Lower lobe of right lung (tissue), 2 donors: ENCODE data around the gene TSEN54. TPM values are rescaled to one million over a fixed set of nuclear protein-coding genes. Genes with fewer than 3 reads are reported as not detected.

Experiments used
- ATAC-seq, 2 donors: fragments of 200-7000 bp; cut with Tn5 transposase; one replicate each; pipeline ENCODE4 v1.9.1; 2020 to 2022; ENCODE audit warnings: mild to moderate bottlenecking in 2 of 2, moderate library complexity in 2 of 2
- DNase-seq: peaks from one replicate; pipeline ENCODE4 v3.0.0-alpha.2; 2020
- H3K27ac ChIP-seq: fragments of 200-600 bp; one replicate; pipeline ENCODE4 v1.8.0; 2022
- H3K27me3 ChIP-seq: fragments of 200-600 bp; one replicate; pipeline ENCODE4 v1.8.0; 2022; ENCODE audit warnings: low read depth
- H3K36me3 ChIP-seq: fragments of 200-600 bp; one replicate; pipeline ENCODE4 v1.8.0; 2022; ENCODE audit warnings: mild to moderate bottlenecking
- H3K4me1 ChIP-seq: fragments of 200-600 bp; one replicate; pipeline ENCODE4 v1.8.0; 2022
- H3K4me3 ChIP-seq: fragments of 200-600 bp; one replicate; pipeline ENCODE4 v1.8.0; 2022; ENCODE audit warnings: mild to moderate bottlenecking
- H3K9me3 ChIP-seq: fragments of 200-600 bp; one replicate; pipeline ENCODE4 v1.8.0; 2022
- CTCF ChIP-seq: fragments of 200-600 bp; IDR thresholded peaks from one replicate; pipeline ENCODE4 v1.8.0; 2022; ENCODE audit warnings: antibody characterized with exemption, mild to moderate bottlenecking
- intact Hi-C: fragments of 100-400 bp; cut with DNase I; formaldehyde crosslinking; loops from one replicate; pipeline ENCODE4 v1.11.0; 2022
- total RNA-seq: library from RNA; stranded (reverse); fragmentation: NEBNext Ultra II Directional; extraction: Animal tissue kit (Norgen Biotek cat#: 25700); gene quantifications from one replicate; pipeline ENCODE4 v1.2.1, GENCODE V29; 2021
- donor health status: DM: no; HTN: yes; CAD: no; lungs with severe emphysema.

TSEN54 gene
- total RNA-seq, 1 donor from 2014 or later = 20.4 TPM

- ATAC-seq (no peak), DNase-seq (no peak)
- Histone ChIP-seq H3K27me3 (no peaks in the 10 kb centered on the region), H3K4me1 (peaks cover 38% of the 10 kb centered on the region), H3K9me3 (no peaks in the 10 kb centered on the region), H3K4me3 (no peak overlapping the region), H3K36me3 (peaks cover 32% of the 10 kb centered on the region), H3K27ac (no peak overlapping the region)
- TF ChIP-seq CTCF = no peak
- intact Hi-C loops = no loop called here
These were observed 43.1 kb upstream of the TSEN54 start for GRCh38 chr17:75473246-75473645.

- DNase-seq (no peak), ATAC-seq (peak in 1 of 2 donors; percentile 8)
- Histone ChIP-seq H3K27ac (peak overlapping the region; percentile 36), H3K4me3 (no peak overlapping the region), H3K9me3 (no peaks in the 10 kb centered on the region), H3K4me1 (peaks cover 30% of the 10 kb centered on the region), H3K36me3 (peaks cover 32% of the 10 kb centered on the region), H3K27me3 (no peaks in the 10 kb centered on the region)
- no peak for TF ChIP-seq CTCF
- intact Hi-C loops = no loop called here
These were observed 41.6 kb upstream of the TSEN54 start for GRCh38 chr17:75474736-75475135.

GRCh38 chr17:75475144-75475835 is 41.0 kb upstream of the TSEN54 start:
- no peaks in the 10 kb centered on the region for H3K9me3 ChIP-seq
- intact Hi-C loops = no loop called here
- no peak for TF ChIP-seq CTCF
- H3K27me3 ChIP-seq = no peaks in the 10 kb centered on the region
- H3K36me3 ChIP-seq = peaks cover 32% of the 10 kb centered on the region
- ATAC-seq = peak in 1 of 2 donors; percentile 20
- peaks cover 31% of the 10 kb centered on the region for H3K4me1 ChIP-seq
- peak overlapping the region; percentile 71 for H3K27ac ChIP-seq
- no peak for DNase-seq
- no peak overlapping the region for H3K4me3 ChIP-seq

GRCh38 chr17:75475851-75476250 is 40.5 kb upstream of the TSEN54 start:
- Histone ChIP-seq H3K36me3 (peaks cover 32% of the 10 kb centered on the region), H3K27ac (peak overlapping the region; percentile 71), H3K4me1 (peaks cover 36% of the 10 kb centered on the region), H3K4me3 (no peak overlapping the region), H3K9me3 (no peaks in the 10 kb centered on the region), H3K27me3 (no peaks in the 10 kb centered on the region)
- intact Hi-C loops = no loop called here
- no peak for ATAC-seq
- no peak for DNase-seq
- no peak for TF ChIP-seq CTCF

- no peak for TF ChIP-seq CTCF
- intact Hi-C loops = no loop called here
- DNase-seq = no peak
- peaks cover 40% of the 10 kb centered on the region for H3K4me1 ChIP-seq
- peaks cover 32% of the 10 kb centered on the region for H3K36me3 ChIP-seq
- H3K9me3 ChIP-seq = no peaks in the 10 kb centered on the region
- H3K4me3 ChIP-seq = no peak overlapping the region
- H3K27me3 ChIP-seq = no peaks in the 10 kb centered on the region
- peak overlapping the region; percentile 71 for H3K27ac ChIP-seq
- ATAC-seq = no peak
These were observed 40.1 kb upstream of the TSEN54 start for GRCh38 chr17:75476271-75476671.
